OCI-LY7 (cell line): Measurements from ENCODE around the gene HTR2C. TPM values are rescaled to one million over a fixed set of nuclear protein-coding genes. Genes with fewer than 3 reads are reported as not detected.

Experiments used
- BruUV-seq: library from RNA; stranded (reverse); fragments of 400-500 nt; replicated peaks from 2 replicates; lab custom pipeline; 2021; lab: Mats Ljungman, UMichigan
- CTCF ChIA-PET: fragments of 300-600 bp; sonication (Branson Sonifier 250); formaldehyde crosslinking; loops from one replicate; lab custom pipeline; 2022; ENCODE audit warnings: antibody characterized with exemption; ENCODE audit not compliant: unreplicated experiment; lab: Charles Lee
- POLR2A ChIA-PET: fragments of 300-600 bp; sonication (Branson Sonifier 250); formaldehyde crosslinking; loops from one replicate; lab custom pipeline; 2022; ENCODE audit warnings: antibody characterized with exemption; lab: Charles Lee
- DNase-seq: peaks from one replicate; pipeline ENCODE4 v3.0.0-alpha.2; 2015; ENCODE audit warnings: low spot score
- H2AFZ ChIP-seq: fragments of 200-600 bp; sonication (generic), shearing (Covaris generic); 2 replicates; pipeline ENCODE4 v1.6.1; 2014; ENCODE audit warnings: mild to moderate bottlenecking, antibody characterized with exemption, low read length, moderate library complexity
- H3K27ac ChIP-seq: fragments of 200-600 bp; sonication (generic); 2 replicates; pipeline ENCODE4 v1.5.1; 2014; ENCODE audit warnings: mixed run types, low read depth, mild to moderate bottlenecking, moderate library complexity, low read length, inconsistent platforms; ENCODE audit not compliant: poor library complexity, severe bottlenecking
- H3K36me3 ChIP-seq: fragments of 200-600 bp; sonication (generic); 2 replicates; pipeline ENCODE4 v1.6.1; 2014; ENCODE audit warnings: mild to moderate bottlenecking, antibody characterized with exemption, low read length, moderate library complexity, mixed read lengths; ENCODE audit not compliant: insufficient read depth
- H3K4me1 ChIP-seq: fragments of 200-600 bp; sonication (generic); 2 replicates; pipeline ENCODE4 v1.5.1; 2014; ENCODE audit warnings: mild to moderate bottlenecking, low read length; ENCODE audit not compliant: insufficient read depth, poor library complexity, severe bottlenecking
- H3K4me2 ChIP-seq: fragments of 200-600 bp; sonication (generic); 2 replicates; pipeline ENCODE4 v1.6.1; 2014; ENCODE audit warnings: mild to moderate bottlenecking, low read length
- H3K4me3 ChIP-seq: fragments of 200-600 bp; sonication (generic); 2 replicates; pipeline ENCODE4 v1.5.1; 2014; ENCODE audit warnings: mild to moderate bottlenecking, low read depth, low read length; ENCODE audit not compliant: poor library complexity, severe bottlenecking
- H3K79me2 ChIP-seq: fragments of 200-600 bp; sonication (generic); 2 replicates; pipeline ENCODE4 v1.6.1; 2016; ENCODE audit warnings: low read depth, mild to moderate bottlenecking, low read length, moderate library complexity, mixed read lengths; ENCODE audit not compliant: insufficient read depth
- H3K9me2 ChIP-seq: fragments of 200-600 bp; sonication (generic); 2 replicates; pipeline ENCODE4 v1.6.1; 2016; ENCODE audit warnings: mild to moderate bottlenecking, low read length, mixed read lengths; ENCODE audit not compliant: insufficient read depth
- H3K9me3 ChIP-seq: fragments of 200-600 bp; sonication (generic); 2 replicates; pipeline ENCODE4 v1.6.1; 2014; ENCODE audit warnings: mild to moderate bottlenecking, mixed run types, low read length, mixed read lengths
- H4K20me1 ChIP-seq: fragments of 200-600 bp; sonication (generic); 2 replicates; pipeline ENCODE4 v1.6.1; 2014; ENCODE audit warnings: mild to moderate bottlenecking, antibody characterized with exemption, low read length, moderate library complexity, mixed read lengths; ENCODE audit not compliant: insufficient read depth
- EZH2phosphoT487 ChIP-seq: fragments of 200-600 bp; sonication (generic); IDR thresholded peaks from 2 replicates; pipeline ENCODE4 v1.6.1; 2018; ENCODE audit warnings: low read depth, borderline replicate concordance, mild to moderate bottlenecking, mixed run types, antibody characterized with exemption, low read length, moderate library complexity, mixed read lengths
- intact Hi-C: fragments of 100-400 bp; cut with micrococcal nuclease; formaldehyde crosslinking; loops from one replicate; pipeline ENCODE4 v1.10.0; 2022; ENCODE audit not compliant: unreplicated experiment
- total RNA-seq, 2 experiments: library from RNA; depleted of rRNA in 1 of 2; stranded (reverse); fragments of >200 nt in 1 of 2; shearing (Covaris generic) in 1 of 2; gene quantifications; 2 replicates each; pipeline ENCODE4 v1.2.3, GENCODE V29; 2014 to 2022
- TF ChIP-seq, protein P1 (sequence below): fragments of 200-600 bp; sonication (generic); conservative IDR thresholded peaks from 2 replicates; pipeline ENCODE4 v1.5.1; 2014; ENCODE audit warnings: mild to moderate bottlenecking, antibody characterized with exemption, low read length, moderate library complexity, mixed read lengths

The HTR2C gene
- total RNA-seq, 2 experiments from 2014 or later: not detected

DNA sequence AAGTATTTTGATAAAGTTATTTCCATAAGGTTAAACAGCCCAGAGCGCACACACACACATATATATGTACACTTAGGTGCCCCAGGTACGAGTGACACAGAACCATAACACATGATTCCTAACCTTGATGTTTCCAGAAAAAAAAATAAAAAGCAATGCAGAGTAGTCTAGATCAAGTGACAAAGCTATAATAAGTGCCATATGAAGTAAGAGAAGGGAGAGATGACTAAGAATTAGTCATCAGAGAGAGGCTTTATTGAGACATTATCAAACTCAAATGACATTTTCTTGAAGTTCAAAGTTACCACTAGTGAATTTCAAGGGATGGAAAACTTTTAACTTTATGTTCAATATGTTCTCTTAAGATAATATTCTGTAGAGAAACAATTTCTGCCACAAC, 215.0 kb downstream of the HTR2C start:
- no peaks in the 10 kb centered on the region for H4K20me1 ChIP-seq
- H2AFZ ChIP-seq: no peak overlapping the region
- H3K9me3 ChIP-seq: no peaks in the 10 kb centered on the region
- no peaks in the 10 kb centered on the region for H3K36me3 ChIP-seq
- H3K79me2 ChIP-seq: no peaks in the 10 kb centered on the region
- ChIA-PET POLR2A (interaction anchor here (0.6 kb wide), 1 partner anchor 16 kb away, joined by 3 read pairs; no protein-coding TSS in a partner anchor), CTCF (no interaction called here)
- TF ChIP-seq, protein P1, sequence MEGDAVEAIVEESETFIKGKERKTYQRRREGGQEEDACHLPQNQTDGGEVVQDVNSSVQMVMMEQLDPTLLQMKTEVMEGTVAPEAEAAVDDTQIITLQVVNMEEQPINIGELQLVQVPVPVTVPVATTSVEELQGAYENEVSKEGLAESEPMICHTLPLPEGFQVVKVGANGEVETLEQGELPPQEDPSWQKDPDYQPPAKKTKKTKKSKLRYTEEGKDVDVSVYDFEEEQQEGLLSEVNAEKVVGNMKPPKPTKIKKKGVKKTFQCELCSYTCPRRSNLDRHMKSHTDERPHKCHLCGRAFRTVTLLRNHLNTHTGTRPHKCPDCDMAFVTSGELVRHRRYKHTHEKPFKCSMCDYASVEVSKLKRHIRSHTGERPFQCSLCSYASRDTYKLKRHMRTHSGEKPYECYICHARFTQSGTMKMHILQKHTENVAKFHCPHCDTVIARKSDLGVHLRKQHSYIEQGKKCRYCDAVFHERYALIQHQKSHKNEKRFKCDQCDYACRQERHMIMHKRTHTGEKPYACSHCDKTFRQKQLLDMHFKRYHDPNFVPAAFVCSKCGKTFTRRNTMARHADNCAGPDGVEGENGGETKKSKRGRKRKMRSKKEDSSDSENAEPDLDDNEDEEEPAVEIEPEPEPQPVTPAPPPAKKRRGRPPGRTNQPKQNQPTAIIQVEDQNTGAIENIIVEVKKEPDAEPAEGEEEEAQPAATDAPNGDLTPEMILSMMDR: no peak
- TF ChIP-seq EZH2phosphoT487: no peak
- no peaks in the 10 kb centered on the region for H3K4me1 ChIP-seq
- H3K27ac ChIP-seq: no peak overlapping the region
- no peak for DNase-seq
- intact Hi-C loops: no loop called here
- no peak overlapping the region for H3K4me3 ChIP-seq
- H3K9me2 ChIP-seq: no peaks in the 10 kb centered on the region
- no TSS peak for BruUV-seq
- H3K4me2 ChIP-seq: no peak overlapping the region

DNA sequence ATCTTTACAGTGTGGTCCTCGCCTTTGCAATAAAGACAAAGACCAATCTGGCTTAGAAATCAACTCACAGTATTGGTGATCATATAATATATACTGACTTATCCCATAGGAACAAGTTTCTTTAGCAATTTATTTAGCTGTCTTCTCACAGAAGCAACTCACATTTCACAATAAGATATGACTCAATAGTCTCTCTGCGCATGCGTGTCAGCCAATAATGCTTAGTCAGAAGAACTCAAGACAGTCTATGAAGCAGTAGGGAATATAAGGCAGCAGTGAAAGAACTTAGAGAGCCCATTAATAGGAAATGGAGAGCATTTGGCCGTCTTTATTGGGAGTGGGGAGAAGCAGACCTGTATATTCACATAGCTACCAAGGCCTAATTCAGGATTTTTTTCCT, 216.8 kb downstream of the HTR2C start:
- Histone ChIP-seq H3K9me3 (no peaks in the 10 kb centered on the region), H3K36me3 (no peaks in the 10 kb centered on the region), H4K20me1 (no peaks in the 10 kb centered on the region), H3K79me2 (no peaks in the 10 kb centered on the region), H3K4me2 (no peak overlapping the region), H3K27ac (no peak overlapping the region), H3K4me3 (no peak overlapping the region), H2AFZ (no peak overlapping the region), H3K9me2 (no peaks in the 10 kb centered on the region), H3K4me1 (no peaks in the 10 kb centered on the region)
- TF ChIP-seq, protein P1: no peak
- no peak for TF ChIP-seq EZH2phosphoT487
- DNase-seq: no peak
- intact Hi-C loops: no loop called here
- CTCF ChIA-PET: no interaction called here
- BruUV-seq: no TSS peak
- POLR2A ChIA-PET: no interaction called here

DNA sequence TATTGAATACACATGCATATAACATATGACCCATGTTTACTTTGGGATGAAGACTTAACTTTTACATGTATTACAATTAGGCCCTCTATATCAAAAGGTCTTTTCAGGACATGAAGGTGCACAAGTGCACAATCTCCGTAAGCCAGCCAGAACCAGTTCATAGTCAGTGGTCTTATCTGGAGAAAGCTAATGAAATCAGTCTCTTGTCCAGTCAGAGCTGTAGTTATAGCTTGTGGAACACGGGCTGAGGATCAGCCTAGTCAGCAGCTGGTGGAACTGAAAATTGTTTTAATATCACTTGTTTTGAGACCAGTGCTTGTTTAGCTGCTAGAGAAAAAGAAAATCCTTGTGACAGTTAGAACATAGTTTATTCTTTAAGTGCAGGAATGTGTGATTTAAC, 235.6 kb downstream of the HTR2C start:
- Histone ChIP-seq H3K4me3 (no peak overlapping the region), H2AFZ (no peak overlapping the region), H3K9me3 (no peaks in the 10 kb centered on the region), H3K4me2 (no peak overlapping the region), H3K36me3 (no peaks in the 10 kb centered on the region), H4K20me1 (no peaks in the 10 kb centered on the region), H3K4me1 (no peaks in the 10 kb centered on the region), H3K27ac (no peak overlapping the region), H3K79me2 (no peaks in the 10 kb centered on the region), H3K9me2 (no peaks in the 10 kb centered on the region)
- no peak for TF ChIP-seq EZH2phosphoT487
- TF ChIP-seq, protein P1: no peak
- intact Hi-C loops: no loop called here
- CTCF ChIA-PET: no interaction called here
- no TSS peak for BruUV-seq
- DNase-seq: no peak
- POLR2A ChIA-PET: no interaction called here
